Activated CD4-positive, alpha-beta memory T cell treated with anti-CD3 and anti-CD28 coated beads, Interleukin-2, amount 10 ng/mL, durations not matched to agents 7 days and 5 days (primary cell): ENCODE measurements around the gene ZCCHC4. TPM values are rescaled to one million over a fixed set of nuclear protein-coding genes. Genes with fewer than 3 reads are reported as not detected.
A peak's percentile ranks its signal among the peaks of the same experiment; 100 is the strongest.

Experiments
- CTCF ChIA-PET: fragments of 350-600 bp; sonication (Branson Sonifier 250); formaldehyde crosslinking; loops from one replicate; lab custom pipeline; 2021; ENCODE audit warnings: antibody characterized with exemption, inconsistent platforms; lab: Charles Lee
- POLR2A ChIA-PET: fragments of 350-600 bp; sonication (Branson Sonifier 250); formaldehyde crosslinking; loops from one replicate; lab custom pipeline; 2021; ENCODE audit warnings: antibody characterized with exemption; lab: Charles Lee
- DNase-seq: peaks from one replicate; pipeline ENCODE4 v3.0.0-alpha.2; 2020
- H3K27ac Mint-ChIP-seq: one replicate; pipeline ENCODE4 v1.8.0; 2021; ENCODE audit warnings: mild to moderate bottlenecking, mixed read lengths
- H3K27me3 Mint-ChIP-seq: one replicate; pipeline ENCODE4 v1.8.0; 2021; ENCODE audit warnings: mixed read lengths
- H3K36me3 Mint-ChIP-seq: one replicate; pipeline ENCODE4 v1.8.0; 2021; ENCODE audit warnings: low read depth, mixed read lengths
- H3K4me1 Mint-ChIP-seq: one replicate; pipeline ENCODE4 v1.8.0; 2021; ENCODE audit warnings: mixed read lengths
- H3K4me3 Mint-ChIP-seq: one replicate; pipeline ENCODE4 v1.8.0; 2021; ENCODE audit warnings: mild to moderate bottlenecking, mixed read lengths
- H3K9me3 Mint-ChIP-seq: one replicate; pipeline ENCODE4 v1.8.0; 2021; ENCODE audit warnings: mixed read lengths
- total RNA-seq, 2 experiments: library from RNA; stranded (reverse); gene quantifications; one replicate each; pipeline ENCODE4 v1.2.3, GENCODE V29; 2021

ZCCHC4 gene
- total RNA-seq, 2 experiments from 2014 or later, result 8.4 TPM

DNA sequence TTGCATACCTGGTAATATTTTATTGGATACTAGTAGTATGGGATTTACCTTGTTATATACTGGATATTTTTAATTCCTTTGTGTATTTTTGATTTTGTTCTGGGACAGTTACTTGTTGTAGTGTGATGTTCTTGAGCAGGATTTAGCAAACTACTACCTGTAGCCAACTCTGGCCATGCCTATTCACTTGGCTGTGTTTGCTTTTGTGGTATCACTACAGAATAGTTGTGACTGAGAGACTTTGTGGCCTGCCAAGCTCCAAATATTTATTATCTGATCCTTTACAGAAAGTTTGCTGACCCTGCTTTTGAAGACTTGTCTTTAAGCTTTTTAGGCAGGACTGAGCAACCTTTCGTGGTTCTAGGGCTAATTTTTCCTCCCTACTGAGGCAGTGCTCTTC, 17.8 kb downstream of the ZCCHC4 start:
- H3K9me3 Mint-ChIP-seq, result no peaks in the 10 kb centered on the region
- POLR2A ChIA-PET, result interaction anchor here (1.3 to 4.2 kb wide), 6 partner anchors 8 to 170 kb away, joined by 4 to 50 read pairs (median 14); partner anchors contain the start of genes ANAPC4, SEPSECS and ZCCHC4

DNA sequence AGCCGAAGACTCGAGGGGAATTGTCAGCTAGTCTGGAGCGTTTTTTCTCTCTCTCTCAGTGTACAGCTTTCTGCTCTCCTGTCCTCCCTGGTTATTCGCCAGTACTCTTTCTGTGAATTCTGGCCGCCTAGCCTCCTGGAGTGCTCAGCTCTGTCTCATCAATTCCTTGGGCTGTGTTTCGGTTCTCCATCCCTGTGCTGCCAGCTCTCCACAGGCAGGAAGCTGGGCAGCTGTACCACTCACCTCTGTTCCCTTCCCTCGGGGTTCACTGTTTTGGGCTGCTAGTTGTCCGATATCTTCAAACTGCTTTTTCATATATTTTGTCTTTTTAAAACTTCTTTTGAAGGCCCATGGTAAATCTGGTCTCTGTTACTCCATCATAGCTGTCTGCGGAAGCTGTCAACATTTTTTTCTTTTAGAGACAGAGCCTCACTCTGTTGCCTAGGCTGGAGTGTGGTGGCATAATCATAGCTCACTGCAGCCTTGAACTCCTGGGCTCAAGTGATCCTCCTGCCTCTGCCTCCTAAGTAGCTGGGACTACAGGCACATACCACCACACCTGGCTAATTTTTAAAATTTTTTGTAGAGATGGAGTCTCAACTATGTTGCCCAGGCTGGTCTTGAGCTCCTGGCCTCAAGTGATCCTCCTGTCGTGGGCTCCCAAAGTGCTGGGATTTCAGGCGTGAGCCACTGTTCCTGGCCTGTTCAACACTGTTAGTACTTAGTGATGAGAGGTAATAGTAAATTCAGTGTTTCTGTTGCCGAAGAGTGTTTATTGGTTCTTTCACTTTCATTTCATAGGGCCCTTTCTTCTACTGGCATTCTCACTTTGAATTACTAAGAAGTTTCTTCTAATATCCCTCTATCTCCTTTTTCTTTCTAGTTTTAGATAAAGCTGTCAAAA, 18.6 kb downstream of the ZCCHC4 start:
- peak overlapping the region; percentile 84 for H3K4me3 Mint-ChIP-seq
- H3K27me3 Mint-ChIP-seq, result no peaks in the 10 kb centered on the region
- peak overlapping the region; percentile 93 for H3K27ac Mint-ChIP-seq
- peaks cover 21% of the 10 kb centered on the region for H3K4me1 Mint-ChIP-seq
- H3K36me3 Mint-ChIP-seq, result no peaks in the 10 kb centered on the region
- CTCF ChIA-PET, result interaction anchor here (0.7 to 5.5 kb wide), 11 partner anchors 11 to 186 kb away, joined by 3 to 97 read pairs (median 5); partner anchors contain the start of genes ANAPC4 and ZCCHC4
- no peaks in the 10 kb centered on the region for H3K9me3 Mint-ChIP-seq
- POLR2A ChIA-PET, result interaction anchor here (0.8 to 4.2 kb wide), 12 partner anchors 9 to 171 kb away, joined by 3 to 50 read pairs (median 4); partner anchors contain the start of genes ANAPC4, PI4K2B, SEPSECS and ZCCHC4
- peak; percentile 22 for DNase-seq

More for the DNA sequence above, 17.8 kb downstream of the ZCCHC4 start:
- Mint-ChIP-seq H3K4me1 (peaks cover 21% of the 10 kb centered on the region), H3K27ac (no peak overlapping the region), H3K27me3 (no peaks in the 10 kb centered on the region), H3K36me3 (no peaks in the 10 kb centered on the region), H3K4me3 (no peak overlapping the region)
- no peak for DNase-seq
- CTCF ChIA-PET, result interaction anchor here (0.8 to 5.5 kb wide), 6 partner anchors 10 to 186 kb away, joined by 3 to 97 read pairs (median 6); partner anchors contain the start of genes ANAPC4 and ZCCHC4

DNA sequence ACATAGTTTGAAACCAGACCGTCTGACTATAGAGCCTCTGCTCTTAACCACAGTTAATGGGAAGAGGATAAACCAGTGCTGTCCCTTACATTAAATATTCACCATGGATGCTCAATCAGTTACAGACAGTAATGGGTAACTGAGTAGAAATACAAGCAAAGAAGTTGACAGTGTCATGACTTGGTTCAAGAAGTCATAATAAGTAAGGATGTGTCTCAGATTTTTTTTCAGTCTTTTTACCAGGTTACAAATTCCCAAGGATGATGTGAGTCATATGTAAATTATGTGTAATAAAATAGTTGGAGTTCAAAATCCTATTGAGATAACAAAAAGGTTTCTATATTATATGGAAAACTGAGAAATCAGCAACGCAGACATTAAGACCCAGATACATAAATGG, 31.1 kb downstream of the ZCCHC4 start:
- Mint-ChIP-seq H3K4me1 (no peaks in the 10 kb centered on the region), H3K27me3 (no peaks in the 10 kb centered on the region), H3K4me3 (no peak overlapping the region), H3K27ac (no peak overlapping the region), H3K36me3 (peaks cover 4% of the 10 kb centered on the region), H3K9me3 (no peaks in the 10 kb centered on the region)
- CTCF ChIA-PET, result no interaction called here
- POLR2A ChIA-PET, result no interaction called here
- DNase-seq, result no peak

DNA sequence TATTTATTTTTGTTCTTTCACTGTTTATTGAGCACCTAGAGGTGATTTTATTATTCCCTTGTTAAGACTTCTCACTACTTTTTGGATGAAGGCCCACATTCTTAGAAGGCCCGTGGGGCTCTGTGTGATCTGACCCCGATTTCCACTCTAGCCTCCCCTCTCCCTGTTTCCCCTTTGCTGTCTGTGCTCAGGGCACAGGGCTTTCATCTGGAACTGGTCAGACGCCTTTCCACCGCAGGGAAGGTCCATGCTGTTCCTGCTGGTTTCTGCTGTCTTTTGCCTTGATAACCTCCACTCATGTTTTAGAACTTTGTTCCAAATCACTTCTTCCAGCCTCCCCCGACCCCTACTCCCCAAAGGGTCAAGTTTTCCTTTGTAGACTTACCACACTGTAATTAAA, 33.2 kb downstream of the ZCCHC4 start:
- no peak overlapping the region for H3K4me3 Mint-ChIP-seq
- H3K4me1 Mint-ChIP-seq, result no peaks in the 10 kb centered on the region
- no peaks in the 10 kb centered on the region for H3K9me3 Mint-ChIP-seq
- no peak overlapping the region for H3K27ac Mint-ChIP-seq
- no peaks in the 10 kb centered on the region for H3K36me3 Mint-ChIP-seq
- DNase-seq, result no peak
- ChIA-PET CTCF (interaction anchor here (1.4 kb wide), 1 partner anchor 33 kb away, joined by 7 read pairs; the partner anchor contains the start of gene ZCCHC4), POLR2A (interaction anchor here (1.4 kb wide), 1 partner anchor 112 kb away, joined by 3 read pairs; no protein-coding TSS in a partner anchor)
- no peaks in the 10 kb centered on the region for H3K27me3 Mint-ChIP-seq

DNA sequence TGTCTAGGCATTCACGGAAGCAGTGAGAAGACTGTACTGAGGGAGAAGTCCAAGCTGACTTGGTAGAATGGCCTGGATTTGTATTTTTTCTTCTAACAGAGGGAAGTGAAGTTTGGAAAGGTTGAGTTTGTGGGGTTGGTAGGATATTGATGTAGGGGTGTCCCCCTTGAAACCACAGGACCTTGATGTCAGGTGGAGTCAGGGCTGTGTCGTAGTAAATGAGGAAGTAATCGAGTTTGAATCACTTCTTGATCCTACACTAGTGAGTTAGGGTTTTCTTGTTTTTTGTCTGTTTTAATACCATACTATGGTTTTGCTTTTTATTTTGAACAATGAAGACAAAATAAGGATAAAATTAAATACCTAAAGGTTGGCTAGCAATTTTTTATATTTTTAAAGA, 34.3 kb downstream of the ZCCHC4 start:
- no peaks in the 10 kb centered on the region for H3K4me1 Mint-ChIP-seq
- no peak for DNase-seq
- ChIA-PET CTCF (interaction anchor here (0.7 to 1.6 kb wide), 2 partner anchors 15 to 35 kb away, joined by 3 to 5 read pairs; partner anchors contain the start of gene ZCCHC4), POLR2A (interaction anchor here (1.5 kb wide), 1 partner anchor 15 kb away, joined by 4 read pairs; no protein-coding TSS in a partner anchor)
- H3K36me3 Mint-ChIP-seq, result no peaks in the 10 kb centered on the region
- H3K4me3 Mint-ChIP-seq, result no peak overlapping the region
- no peaks in the 10 kb centered on the region for H3K9me3 Mint-ChIP-seq
- H3K27me3 Mint-ChIP-seq, result no peaks in the 10 kb centered on the region
- no peak overlapping the region for H3K27ac Mint-ChIP-seq

DNA sequence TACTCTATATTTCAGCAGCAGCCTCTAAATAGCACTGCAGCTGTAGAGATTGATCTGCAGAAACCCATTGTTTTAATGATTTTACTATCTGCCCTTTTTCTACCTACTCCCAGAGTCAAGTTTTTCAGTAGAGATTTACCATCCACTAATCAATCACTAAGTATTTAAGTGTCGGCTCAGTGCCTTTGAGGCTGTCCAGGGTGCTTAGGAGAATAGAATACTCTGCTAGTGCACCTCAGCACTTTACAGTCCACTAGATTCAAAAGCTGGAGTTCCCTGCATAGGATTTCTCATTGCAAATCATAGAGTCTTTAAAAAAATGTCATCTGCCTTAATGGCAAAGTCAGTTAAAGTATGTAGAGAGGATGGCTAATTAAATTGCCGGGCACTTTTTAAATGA, 34.9 kb downstream of the ZCCHC4 start:
- H3K27ac Mint-ChIP-seq, result no peak overlapping the region
- H3K36me3 Mint-ChIP-seq, result no peaks in the 10 kb centered on the region
- H3K4me3 Mint-ChIP-seq, result no peak overlapping the region
- ChIA-PET CTCF (interaction anchor here (1.6 kb wide), 1 partner anchor 15 kb away, joined by 5 read pairs; no protein-coding TSS in a partner anchor), POLR2A (interaction anchor here (1.5 kb wide), 1 partner anchor 15 kb away, joined by 4 read pairs; no protein-coding TSS in a partner anchor)
- no peak for DNase-seq
- no peaks in the 10 kb centered on the region for H3K27me3 Mint-ChIP-seq
- no peaks in the 10 kb centered on the region for H3K4me1 Mint-ChIP-seq
- H3K9me3 Mint-ChIP-seq, result no peaks in the 10 kb centered on the region

DNA sequence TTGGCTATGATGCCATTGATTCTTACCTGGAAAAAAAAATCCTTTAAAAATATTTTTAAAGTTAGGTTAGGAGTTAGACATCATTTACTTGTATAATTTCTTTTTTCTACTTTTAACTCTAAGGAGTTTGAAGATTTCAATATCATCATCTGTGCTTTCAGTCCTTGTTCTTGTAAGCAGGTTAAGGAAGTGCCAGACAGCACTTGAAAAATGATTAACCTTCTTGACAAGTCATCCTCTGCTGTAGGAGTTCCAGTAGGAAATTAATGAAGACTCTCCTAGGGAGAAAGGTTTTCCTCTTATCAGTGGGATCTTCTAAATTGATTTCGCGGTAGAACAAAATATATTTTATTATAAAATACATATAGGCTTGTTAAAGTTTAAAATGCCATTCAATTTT, 35.4 kb downstream of the ZCCHC4 start:
- no peak for DNase-seq
- Mint-ChIP-seq H3K27me3 (no peaks in the 10 kb centered on the region), H3K9me3 (no peaks in the 10 kb centered on the region), H3K4me1 (no peaks in the 10 kb centered on the region), H3K36me3 (no peaks in the 10 kb centered on the region), H3K4me3 (no peak overlapping the region), H3K27ac (no peak overlapping the region)
- POLR2A ChIA-PET, result no interaction called here
- CTCF ChIA-PET, result interaction anchor here (1.6 kb wide), 1 partner anchor 16 kb away, joined by 5 read pairs; no protein-coding TSS in a partner anchor

DNA sequence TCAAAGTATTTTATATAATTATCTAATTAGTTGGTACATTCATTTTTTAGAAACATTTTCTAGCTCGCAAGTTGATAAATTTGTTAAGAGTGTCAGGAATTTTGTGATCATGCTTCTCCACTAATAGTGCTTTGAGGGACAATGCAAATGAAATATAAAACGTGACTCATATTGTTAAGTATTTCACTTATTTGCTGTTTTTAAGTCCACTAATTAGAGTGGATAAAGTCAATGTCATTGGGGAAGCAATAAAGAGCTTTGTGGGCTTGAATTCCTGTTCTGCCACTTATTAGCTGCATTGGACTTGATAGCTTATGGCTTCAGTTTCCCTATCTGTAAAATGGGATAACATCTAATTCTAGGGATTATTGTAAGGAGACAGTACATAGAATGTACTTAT, 38.0 kb downstream of the ZCCHC4 start:
- Mint-ChIP-seq H3K27ac (no peak overlapping the region), H3K4me1 (no peaks in the 10 kb centered on the region), H3K27me3 (no peaks in the 10 kb centered on the region), H3K9me3 (no peaks in the 10 kb centered on the region), H3K36me3 (no peaks in the 10 kb centered on the region), H3K4me3 (no peak overlapping the region)
- no peak for DNase-seq
- ChIA-PET POLR2A (interaction anchor here (1.3 kb wide), 1 partner anchor 8 kb away, joined by 3 read pairs; no protein-coding TSS in a partner anchor), CTCF (interaction anchor here (1.8 kb wide), 1 partner anchor 38 kb away, joined by 12 read pairs; the partner anchor contains the start of gene ZCCHC4)

DNA sequence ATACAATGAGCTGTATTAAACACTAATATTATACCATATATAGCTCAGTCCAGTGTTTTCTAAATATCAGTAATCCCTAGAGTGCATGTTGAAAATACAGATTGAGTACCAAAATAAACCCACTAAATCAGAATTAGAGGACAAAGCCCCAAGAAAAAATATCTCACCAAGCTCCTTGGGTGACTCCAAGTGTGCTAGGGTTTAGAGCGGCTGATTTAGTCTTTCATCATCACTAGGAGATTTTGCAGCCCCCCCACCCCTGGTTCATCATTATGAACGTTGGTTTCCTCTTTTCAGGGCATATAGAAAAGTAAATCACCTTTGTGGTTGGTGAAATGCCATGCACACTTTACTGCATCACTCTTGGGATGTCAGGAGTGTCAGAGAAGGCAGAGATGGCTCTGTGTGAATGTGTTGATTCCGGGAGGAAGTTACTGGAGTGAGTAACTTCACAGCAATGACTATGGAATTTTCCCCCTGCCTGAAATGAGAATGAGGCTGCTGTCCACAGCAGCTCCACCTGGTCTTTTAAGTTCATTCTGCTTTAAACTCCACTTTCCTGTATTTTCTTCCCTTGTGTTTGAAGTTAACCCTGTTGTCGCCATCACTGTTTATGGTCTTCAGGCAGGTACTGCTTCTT, 39.3 kb downstream of the ZCCHC4 start:
- H3K36me3 Mint-ChIP-seq, result no peaks in the 10 kb centered on the region
- no peaks in the 10 kb centered on the region for H3K9me3 Mint-ChIP-seq
- ChIA-PET CTCF (interaction anchor here (0.7 to 1.8 kb wide), 2 partner anchors 16 to 39 kb away, joined by 4 to 12 read pairs; partner anchors contain the start of gene ZCCHC4), POLR2A (interaction anchor here (0.8 to 1.3 kb wide), 2 partner anchors 10 to 20 kb away, joined by 3 read pairs; no protein-coding TSS in a partner anchor)
- no peaks in the 10 kb centered on the region for H3K27me3 Mint-ChIP-seq
- H3K27ac Mint-ChIP-seq, result no peak overlapping the region
- no peak for DNase-seq
- H3K4me3 Mint-ChIP-seq, result no peak overlapping the region
- no peaks in the 10 kb centered on the region for H3K4me1 Mint-ChIP-seq

DNA sequence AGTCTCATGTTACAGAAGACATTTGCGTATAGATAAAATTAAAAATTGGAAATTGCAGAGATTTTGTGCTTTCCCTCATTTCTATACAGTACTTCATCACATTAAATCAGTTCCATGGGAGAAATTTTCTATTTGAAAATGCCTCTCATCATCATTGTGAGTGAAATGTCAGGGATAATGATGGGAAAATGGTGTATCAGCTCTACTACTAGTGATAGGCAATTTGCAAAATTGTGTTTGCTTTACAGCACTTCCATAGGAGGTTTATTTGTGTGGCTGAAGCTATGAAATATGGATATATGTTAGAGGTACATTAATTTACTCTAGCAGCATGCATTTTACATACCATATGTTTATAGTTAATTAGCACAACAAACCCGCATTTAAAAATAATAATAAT, 43.5 kb downstream of the ZCCHC4 start:
- DNase-seq, result no peak
- H3K27ac Mint-ChIP-seq, result no peak overlapping the region
- no peaks in the 10 kb centered on the region for H3K27me3 Mint-ChIP-seq
- peaks cover 9% of the 10 kb centered on the region for H3K36me3 Mint-ChIP-seq
- ChIA-PET POLR2A (interaction anchor here (1.3 kb wide), 1 partner anchor 44 kb away, joined by 3 read pairs; the partner anchor contains the start of gene ZCCHC4), CTCF (interaction anchor here (1.1 to 2.9 kb wide), 2 partner anchors 11 to 44 kb away, joined by 3 to 11 read pairs; partner anchors contain the start of gene ZCCHC4)
- no peak overlapping the region for H3K4me3 Mint-ChIP-seq
- no peaks in the 10 kb centered on the region for H3K4me1 Mint-ChIP-seq
- H3K9me3 Mint-ChIP-seq, result no peaks in the 10 kb centered on the region

DNA sequence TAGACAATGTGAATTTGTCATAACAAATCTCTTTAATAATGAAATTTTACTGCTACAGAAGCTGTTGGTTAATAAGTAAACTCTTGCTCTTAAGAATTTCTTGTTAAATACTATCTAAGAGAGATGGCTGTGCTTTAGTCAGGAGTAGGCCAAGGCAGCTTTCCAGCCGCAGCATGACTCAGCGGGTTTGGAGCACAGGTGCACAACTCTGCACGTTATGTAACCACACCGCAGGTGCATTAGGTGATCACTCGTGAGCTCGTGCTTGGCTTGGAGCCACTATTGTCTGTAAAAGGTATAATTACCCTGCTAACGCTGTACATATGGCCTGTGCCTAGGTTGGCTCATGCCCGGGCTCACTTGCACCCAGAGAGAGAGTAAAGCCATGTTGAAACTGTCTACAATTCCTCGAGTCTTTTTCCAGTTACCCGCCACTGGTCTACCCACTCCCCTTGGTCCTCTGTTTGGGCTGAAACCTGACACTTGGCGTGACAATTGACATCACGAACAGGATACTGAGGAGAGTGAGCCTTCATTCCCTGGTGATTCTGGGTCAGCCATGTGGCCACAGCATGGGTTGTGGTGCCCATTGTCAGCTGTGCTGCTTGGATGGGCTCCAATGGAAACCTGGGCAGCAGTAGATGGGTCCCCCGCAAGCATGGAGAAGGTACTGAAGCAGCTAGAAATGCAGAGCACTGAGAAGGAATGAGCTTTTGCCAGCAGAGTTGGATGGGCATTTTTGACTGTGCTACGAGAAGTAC, 46.1 kb downstream of the ZCCHC4 start:
- DNase-seq, result no peak
- Mint-ChIP-seq H3K9me3 (no peaks in the 10 kb centered on the region), H3K4me1 (no peaks in the 10 kb centered on the region), H3K36me3 (peaks cover 9% of the 10 kb centered on the region), H3K4me3 (no peak overlapping the region), H3K27me3 (no peaks in the 10 kb centered on the region), H3K27ac (no peak overlapping the region)
- ChIA-PET CTCF (interaction anchor here (1.2 to 2.9 kb wide), 3 partner anchors 9 to 46 kb away, joined by 3 to 11 read pairs (median 7); partner anchors contain the start of gene ZCCHC4), POLR2A (interaction anchor here (1.2 kb wide), 1 partner anchor 8 kb away, joined by 3 read pairs; no protein-coding TSS in a partner anchor)
